Sigmoid colon (tissue), 4 donors: Measurements from ENCODE around the gene SLC22A2.

ENCODE experiments used
- CTCF ChIP-seq, 4 experiments: fragments of 450-650 bp in 3 of 4; fragments of 200-600 bp in 1 of 4; IDR thresholded peaks; one replicate each; pipeline ENCODE4 v1.5.1; 2016 to 2019; ENCODE audit warnings: antibody characterized with exemption in 4 of 4, mild to moderate bottlenecking in 3 of 4, moderate library complexity in 2 of 4
- POLR2AphosphoS5 ChIP-seq, 4 donors: sonication (generic); formaldehyde crosslinking; IDR thresholded peaks; one replicate each; pipeline ENCODE4 v1.6.1; 2017; ENCODE audit warnings: antibody characterized with exemption in 4 of 4

GRCh38 chr6:160221423-160221822, 37.2 kb downstream of the SLC22A2 start:
- peak in 2 of 4 experiments; percentile 12 to 18 for TF ChIP-seq CTCF (IDR thresholded peaks at IDR 0.05)
- no peak for TF ChIP-seq POLR2AphosphoS5 (IDR thresholded peaks at IDR 0.05)
